Neutrophil (primary cell): Measurements from ENCODE around the gene ALDH3A2.

Experiments
- H3K27ac ChIP-seq: fragments of 200-600 bp; sonication (generic); 2 replicates; pipeline ENCODE4 v1.5.1; 2016; ENCODE audit warnings: mild to moderate bottlenecking, moderate library complexity
- H3K27me3 ChIP-seq: fragments of 200-600 bp; sonication (generic); 2 replicates; pipeline ENCODE4 v1.6.0; 2016; ENCODE audit warnings: mild to moderate bottlenecking
- H3K36me3 ChIP-seq: fragments of 200-600 bp; sonication (generic); 2 replicates; pipeline ENCODE4 v1.5.1; 2017
- H3K4me1 ChIP-seq, 2 experiments: fragments of 200-600 bp in 1 of 2; sonication (generic) in 1 of 2; 1 replicate in 1 of 2; 2 replicates in 1 of 2; pipeline versions ENCODE4 v1.5.1 to v1.6.1; 2013 to 2016; ENCODE audit warnings: low read depth in 1 of 2, low read length in 1 of 2, mild to moderate bottlenecking in 1 of 2, moderate library complexity in 1 of 2; ENCODE audit not compliant: control insufficient read depth in 1 of 2, insufficient read depth in 1 of 2
- H3K4me3 ChIP-seq, 2 experiments: fragments of 200-600 bp in 1 of 2; sonication (generic) in 1 of 2; 1 replicate in 1 of 2; 2 replicates in 1 of 2; pipeline ENCODE4 v1.5.1; 2013 to 2016; ENCODE audit warnings: low read depth in 1 of 2, low read length in 1 of 2, mild to moderate bottlenecking in 1 of 2, moderate library complexity in 1 of 2
- H3K9me3 ChIP-seq: fragments of 200-600 bp; sonication (generic); 2 replicates; pipeline ENCODE4 v1.5.1; 2016
- TF ChIP-seq, protein P1 (sequence below): fragments of 200-600 bp; sonication (generic); IDR thresholded peaks from 2 replicates; pipeline ENCODE4 v1.5.1; 2016; ENCODE audit warnings: antibody characterized with exemption

ALDH3A2 gene

DNA sequence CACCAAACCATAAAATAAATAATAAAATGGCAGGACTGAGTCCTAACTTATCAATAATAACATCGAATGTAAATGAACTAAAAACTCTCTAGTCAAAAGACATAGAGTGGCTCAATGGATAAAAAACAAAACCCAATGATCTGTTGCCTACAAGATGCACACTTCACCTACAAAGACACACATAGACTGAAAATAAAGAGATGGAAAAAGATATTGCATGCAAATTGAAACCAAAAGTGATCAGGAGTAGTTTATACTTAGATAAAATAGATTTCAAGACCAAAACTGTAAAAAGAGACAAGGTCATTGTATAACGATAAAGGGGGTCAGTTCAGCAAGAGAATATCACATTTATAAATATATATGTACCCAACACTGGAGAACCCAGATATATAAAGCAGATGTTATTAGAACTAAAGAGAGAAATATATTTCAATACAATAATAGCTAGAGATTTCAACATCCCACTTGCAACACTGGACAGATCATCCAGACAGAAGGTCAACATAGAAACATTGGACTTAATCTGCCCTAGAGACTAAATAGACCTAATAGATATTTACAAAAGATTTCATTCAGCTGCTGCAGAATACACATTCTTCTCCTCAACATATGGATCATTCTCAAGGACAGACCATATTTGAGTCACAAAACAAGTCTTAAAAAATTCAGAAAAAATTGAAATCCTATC is 38.0 kb downstream of the ALDH3A2 start:
- Histone ChIP-seq H3K36me3 (no peaks in the 10 kb centered on the region), H3K4me1 (no peaks in the 10 kb centered on the region), H3K27ac (no peak overlapping the region), H3K4me3 (no peak overlapping the region), H3K27me3 (no peaks in the 10 kb centered on the region), H3K9me3 (no peaks in the 10 kb centered on the region)
- TF ChIP-seq, protein P1, sequence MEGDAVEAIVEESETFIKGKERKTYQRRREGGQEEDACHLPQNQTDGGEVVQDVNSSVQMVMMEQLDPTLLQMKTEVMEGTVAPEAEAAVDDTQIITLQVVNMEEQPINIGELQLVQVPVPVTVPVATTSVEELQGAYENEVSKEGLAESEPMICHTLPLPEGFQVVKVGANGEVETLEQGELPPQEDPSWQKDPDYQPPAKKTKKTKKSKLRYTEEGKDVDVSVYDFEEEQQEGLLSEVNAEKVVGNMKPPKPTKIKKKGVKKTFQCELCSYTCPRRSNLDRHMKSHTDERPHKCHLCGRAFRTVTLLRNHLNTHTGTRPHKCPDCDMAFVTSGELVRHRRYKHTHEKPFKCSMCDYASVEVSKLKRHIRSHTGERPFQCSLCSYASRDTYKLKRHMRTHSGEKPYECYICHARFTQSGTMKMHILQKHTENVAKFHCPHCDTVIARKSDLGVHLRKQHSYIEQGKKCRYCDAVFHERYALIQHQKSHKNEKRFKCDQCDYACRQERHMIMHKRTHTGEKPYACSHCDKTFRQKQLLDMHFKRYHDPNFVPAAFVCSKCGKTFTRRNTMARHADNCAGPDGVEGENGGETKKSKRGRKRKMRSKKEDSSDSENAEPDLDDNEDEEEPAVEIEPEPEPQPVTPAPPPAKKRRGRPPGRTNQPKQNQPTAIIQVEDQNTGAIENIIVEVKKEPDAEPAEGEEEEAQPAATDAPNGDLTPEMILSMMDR: no peak

DNA sequence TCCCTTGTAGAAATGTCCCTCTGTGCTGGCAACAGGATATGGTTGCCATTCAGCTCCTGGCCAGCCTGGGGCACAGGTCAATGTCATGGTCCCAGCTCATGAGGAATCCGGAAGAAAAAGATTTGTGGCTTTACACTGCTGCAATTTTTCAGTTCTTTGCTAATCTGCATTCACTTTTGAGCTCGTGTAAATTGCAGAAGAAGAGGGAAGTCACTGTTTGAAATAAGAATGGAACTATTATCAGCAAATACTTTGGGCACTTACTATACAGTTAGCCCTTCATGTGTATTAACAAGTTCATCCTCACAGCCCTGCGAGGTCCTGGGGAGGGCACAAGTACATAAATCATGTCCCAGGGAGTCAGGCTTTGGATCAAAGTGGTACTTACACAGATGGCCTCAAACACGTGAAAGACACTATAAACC is 53.7 kb downstream of the ALDH3A2 start:
- Histone ChIP-seq H3K36me3 (no peaks in the 10 kb centered on the region), H3K4me1 (no peaks in the 10 kb centered on the region), H3K4me3 (no peak overlapping the region), H3K27ac (no peak overlapping the region), H3K9me3 (no peaks in the 10 kb centered on the region), H3K27me3 (no peaks in the 10 kb centered on the region)
- TF ChIP-seq, protein P1: no peak

DNA sequence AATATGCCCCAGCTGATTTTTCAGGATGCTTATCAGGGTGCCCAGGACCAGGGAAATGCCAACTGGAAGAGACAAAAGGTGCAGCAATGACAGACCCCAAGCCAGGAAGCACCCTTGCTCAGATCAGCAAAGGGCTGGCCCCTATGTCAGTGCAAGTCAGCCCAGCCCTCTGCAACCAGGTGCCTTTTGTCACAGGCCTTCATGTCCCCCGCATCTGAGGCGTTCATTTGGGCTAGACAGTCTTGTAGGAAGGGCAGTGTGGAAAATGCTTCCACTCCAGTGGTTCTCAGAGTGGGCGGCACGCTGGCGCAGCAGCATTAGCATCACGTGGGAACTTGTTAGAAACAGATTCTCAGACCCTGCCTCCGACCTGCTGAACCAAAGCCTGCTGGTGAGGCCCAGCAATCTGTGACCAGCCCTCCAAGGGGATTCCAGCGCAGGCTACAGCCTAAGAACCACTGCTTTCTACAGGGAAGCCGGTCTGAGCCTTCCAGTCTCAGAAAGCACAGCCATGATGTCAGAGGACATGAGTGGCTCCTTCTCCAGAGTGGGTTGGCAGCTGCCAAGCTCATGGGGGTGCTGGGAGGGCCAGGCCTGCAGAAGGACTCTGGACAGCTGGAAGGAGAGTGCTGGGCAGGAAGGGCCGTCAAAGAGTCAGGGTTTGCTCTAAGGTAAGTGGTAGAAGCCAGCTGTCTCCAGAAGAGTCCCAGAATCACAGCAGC is 54.7 kb downstream of the ALDH3A2 start:
- H3K9me3 ChIP-seq: no peaks in the 10 kb centered on the region
- TF ChIP-seq, protein P1: no peak
- H3K4me1 ChIP-seq: no peaks in the 10 kb centered on the region
- H3K4me3 ChIP-seq: no peak overlapping the region
- no peaks in the 10 kb centered on the region for H3K27me3 ChIP-seq
- H3K27ac ChIP-seq: no peak overlapping the region
- no peaks in the 10 kb centered on the region for H3K36me3 ChIP-seq

DNA sequence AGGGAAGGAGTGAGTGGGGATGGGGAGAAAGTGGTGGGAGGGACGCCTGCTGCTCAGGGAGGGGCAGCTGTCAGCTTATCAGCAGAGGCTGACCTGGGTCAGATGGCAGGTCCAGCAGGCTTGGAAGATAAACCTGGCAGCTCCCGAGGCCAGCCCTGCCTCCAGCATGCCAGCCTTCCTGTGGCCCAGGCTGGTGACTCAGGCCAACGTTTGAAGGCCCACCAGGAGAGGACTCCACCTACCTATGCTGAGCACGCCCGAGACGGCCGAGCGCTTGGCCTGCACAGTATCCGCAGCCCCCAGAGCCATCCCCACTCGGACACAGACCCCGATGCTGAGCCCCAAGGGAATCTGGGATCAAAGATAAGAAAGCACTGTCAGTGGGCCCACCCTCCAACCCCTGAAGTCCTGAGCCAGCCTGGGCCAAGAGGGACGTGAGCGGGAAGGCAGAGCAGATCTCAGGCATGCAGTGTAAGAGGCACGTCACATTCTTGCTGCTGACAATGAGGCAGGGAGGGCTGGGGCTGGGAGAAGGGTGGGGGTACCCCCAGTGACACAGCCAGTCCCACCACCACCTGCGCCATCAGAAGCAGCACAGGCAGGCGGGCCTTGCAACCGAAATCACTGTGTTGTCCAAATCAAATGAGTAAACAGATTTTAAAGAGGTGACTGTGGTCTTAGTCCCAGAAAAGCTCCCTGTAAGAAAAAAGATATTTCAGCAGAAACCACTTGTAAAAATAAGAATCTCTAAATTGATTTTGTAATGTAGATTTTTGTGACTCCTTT is 55.5 kb downstream of the ALDH3A2 start:
- Histone ChIP-seq H3K4me3 (no peak overlapping the region), H3K27me3 (no peaks in the 10 kb centered on the region), H3K4me1 (no peaks in the 10 kb centered on the region), H3K27ac (no peak overlapping the region), H3K36me3 (no peaks in the 10 kb centered on the region), H3K9me3 (no peaks in the 10 kb centered on the region)
- TF ChIP-seq, protein P1: no peak

DNA sequence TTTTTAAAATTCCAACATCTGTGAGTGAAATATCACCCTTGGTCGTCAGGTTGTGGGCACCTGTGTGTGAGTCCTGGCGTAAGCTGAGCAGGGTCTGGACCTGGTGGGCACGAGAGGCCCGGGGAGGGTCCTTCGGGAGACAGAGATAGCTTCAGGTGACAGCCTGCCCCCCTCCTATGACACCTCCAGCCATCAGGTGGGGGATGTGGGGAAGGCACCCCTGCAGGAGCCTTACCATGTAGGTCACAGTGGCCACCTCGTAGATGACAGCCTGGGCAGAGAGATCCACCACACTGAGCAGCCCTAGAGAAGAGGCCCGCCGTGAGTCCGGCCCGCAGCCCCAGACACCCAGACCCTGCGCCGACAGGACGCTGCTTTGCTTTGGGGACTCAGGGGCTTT is 56.6 kb downstream of the ALDH3A2 start:
- Histone ChIP-seq H3K9me3 (no peaks in the 10 kb centered on the region), H3K27ac (no peak overlapping the region), H3K4me3 (no peak overlapping the region), H3K27me3 (no peaks in the 10 kb centered on the region), H3K36me3 (no peaks in the 10 kb centered on the region), H3K4me1 (no peaks in the 10 kb centered on the region)
- TF ChIP-seq, protein P1: no peak
